Kidney epithelial cell (primary cell): ENCODE results near the gene CSTF3. TPM values are rescaled to one million over a fixed set of nuclear protein-coding genes. Genes with fewer than 3 reads are reported as not detected.

Experiments
- DNase-seq: peaks from one replicate; pipeline ENCODE4 v3.0.0-alpha.2; 2010; ENCODE audit warnings: low read depth
- H3K27me3 ChIP-seq: 2 replicates; pipeline ENCODE4 v1.6.0; 2011; ENCODE audit warnings: low read length; ENCODE audit not compliant: control insufficient read depth, insufficient read depth
- H3K36me3 ChIP-seq: 2 replicates; pipeline ENCODE4 v1.5.1; 2011; ENCODE audit warnings: low read length; ENCODE audit not compliant: control insufficient read depth, insufficient read depth
- H3K4me3 ChIP-seq: 2 replicates; pipeline ENCODE4 v1.5.1; 2011; ENCODE audit warnings: low read depth, mild to moderate bottlenecking, control low read depth, low read length
- total RNA-seq: library from RNA; depleted of rRNA; stranded (reverse); fragments of >200 nt; gene quantifications from 2 replicates; pipeline ENCODE4 v1.2.3, GENCODE V29; 2015
- TF ChIP-seq, protein P1 (sequence below): IDR thresholded peaks from 2 replicates; pipeline ENCODE4 v1.5.1; 2011; ENCODE audit warnings: mild to moderate bottlenecking, moderate library complexity, low read length, control low read depth, inconsistent platforms; ENCODE audit not compliant: insufficient read depth, poor library complexity, severe bottlenecking

CSTF3 gene
- total RNA-seq, 1 donor from 2014 or later, result 21.1 TPM

DNA sequence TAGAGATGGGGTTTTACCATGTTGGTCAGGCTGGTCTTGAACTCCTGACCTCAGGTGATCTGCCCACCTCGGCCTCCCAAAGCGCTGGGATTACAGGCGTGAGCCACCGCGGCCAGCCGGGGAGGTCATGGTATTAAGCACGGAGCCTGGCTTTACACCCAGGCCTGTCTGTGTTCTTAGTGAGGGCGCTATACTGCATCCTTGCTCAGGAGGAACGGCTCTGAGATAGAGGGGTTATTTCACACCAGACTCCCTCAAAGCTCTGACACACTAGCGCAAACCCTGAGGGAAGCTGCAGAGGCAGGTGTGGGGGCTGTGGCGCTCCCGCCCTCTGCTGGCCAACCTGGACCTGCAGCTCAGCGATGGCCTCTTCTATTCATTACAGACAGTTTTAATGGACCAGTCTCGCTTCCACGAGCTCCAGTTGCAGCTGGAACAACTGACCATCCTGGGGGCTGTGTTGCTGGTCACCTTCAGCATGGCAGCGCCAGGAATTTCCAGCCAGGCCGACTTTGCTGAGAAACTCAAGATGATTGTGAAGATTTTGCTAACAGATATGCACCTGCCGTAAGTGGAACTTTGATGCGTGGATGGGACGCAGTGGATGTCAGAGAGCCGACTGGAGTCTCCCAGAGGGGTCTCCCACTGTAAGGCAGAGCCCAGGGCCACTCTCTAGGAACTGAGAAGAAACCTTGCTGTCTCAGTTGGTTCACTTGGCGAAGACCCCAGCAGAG is 95.7 kb downstream of the CSTF3 start:
- Histone ChIP-seq H3K36me3 (peaks cover 2% of the 10 kb centered on the region), H3K27me3 (no peaks in the 10 kb centered on the region), H3K4me3 (no peak overlapping the region)
- TF ChIP-seq, protein P1, sequence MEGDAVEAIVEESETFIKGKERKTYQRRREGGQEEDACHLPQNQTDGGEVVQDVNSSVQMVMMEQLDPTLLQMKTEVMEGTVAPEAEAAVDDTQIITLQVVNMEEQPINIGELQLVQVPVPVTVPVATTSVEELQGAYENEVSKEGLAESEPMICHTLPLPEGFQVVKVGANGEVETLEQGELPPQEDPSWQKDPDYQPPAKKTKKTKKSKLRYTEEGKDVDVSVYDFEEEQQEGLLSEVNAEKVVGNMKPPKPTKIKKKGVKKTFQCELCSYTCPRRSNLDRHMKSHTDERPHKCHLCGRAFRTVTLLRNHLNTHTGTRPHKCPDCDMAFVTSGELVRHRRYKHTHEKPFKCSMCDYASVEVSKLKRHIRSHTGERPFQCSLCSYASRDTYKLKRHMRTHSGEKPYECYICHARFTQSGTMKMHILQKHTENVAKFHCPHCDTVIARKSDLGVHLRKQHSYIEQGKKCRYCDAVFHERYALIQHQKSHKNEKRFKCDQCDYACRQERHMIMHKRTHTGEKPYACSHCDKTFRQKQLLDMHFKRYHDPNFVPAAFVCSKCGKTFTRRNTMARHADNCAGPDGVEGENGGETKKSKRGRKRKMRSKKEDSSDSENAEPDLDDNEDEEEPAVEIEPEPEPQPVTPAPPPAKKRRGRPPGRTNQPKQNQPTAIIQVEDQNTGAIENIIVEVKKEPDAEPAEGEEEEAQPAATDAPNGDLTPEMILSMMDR, result peak; percentile 97
- DNase-seq, result peak; percentile 26

DNA sequence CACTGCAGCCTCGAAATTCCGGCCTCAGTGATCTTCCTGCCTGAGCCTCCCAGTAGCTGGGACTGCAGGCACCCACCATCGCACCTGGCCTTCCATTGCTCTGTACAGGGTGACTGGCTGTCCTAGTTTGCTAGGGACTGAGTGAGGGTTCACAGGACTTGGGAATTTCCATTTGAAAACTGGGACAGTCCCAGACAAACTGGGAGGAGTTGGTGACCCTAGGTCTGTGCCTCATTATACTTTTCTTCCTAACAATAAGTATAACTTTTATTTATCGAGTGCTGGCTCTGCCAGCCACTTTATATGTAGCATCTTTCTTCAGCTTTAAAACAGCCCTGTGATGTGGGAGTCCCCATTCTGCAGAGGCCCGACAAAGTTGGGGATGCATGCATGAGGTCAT is 96.4 kb downstream of the CSTF3 start:
- DNase-seq, result no peak
- H3K4me3 ChIP-seq, result no peak overlapping the region
- H3K36me3 ChIP-seq, result peaks cover 2% of the 10 kb centered on the region
- no peaks in the 10 kb centered on the region for H3K27me3 ChIP-seq
- TF ChIP-seq, protein P1, result no peak

DNA sequence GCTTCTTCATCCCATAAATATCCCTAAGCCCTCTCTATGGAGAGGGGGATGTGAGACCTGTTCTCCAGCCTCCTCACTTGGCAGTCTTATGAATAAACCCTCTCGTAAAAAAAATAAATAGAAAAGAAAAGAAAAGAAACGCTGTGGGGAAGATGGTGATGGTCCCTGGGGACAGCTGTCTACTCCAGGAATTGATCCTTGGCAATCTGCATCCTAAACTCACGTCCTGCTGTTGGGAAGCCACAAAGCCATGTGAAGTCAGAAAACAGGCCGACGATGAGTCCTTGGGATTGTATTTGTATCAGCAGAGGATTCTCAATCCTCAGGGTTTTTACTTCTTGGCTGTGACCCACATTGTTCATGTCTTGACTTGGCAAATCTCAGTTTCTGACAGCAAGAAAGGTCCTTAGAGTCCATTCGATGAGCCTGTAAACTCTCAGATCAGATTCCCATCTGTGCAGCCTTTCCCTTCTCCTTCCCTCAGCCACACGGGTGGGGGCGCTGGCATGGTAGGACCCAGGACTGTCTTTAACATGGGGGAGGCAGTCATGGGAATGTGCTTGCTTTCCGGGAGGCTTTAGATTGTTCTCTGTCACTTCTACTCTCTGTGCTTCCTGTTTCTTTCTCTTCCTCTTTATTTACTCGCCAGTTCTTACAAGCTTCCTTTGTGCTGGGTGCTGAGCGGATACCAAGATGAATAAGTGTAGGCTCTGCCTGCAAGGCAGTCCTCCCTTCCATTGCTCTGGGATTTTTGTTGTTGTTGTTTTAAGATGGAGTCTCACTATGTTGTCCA is 97.1 kb downstream of the CSTF3 start:
- H3K27me3 ChIP-seq, result no peaks in the 10 kb centered on the region
- no peak for DNase-seq
- no peak overlapping the region for H3K4me3 ChIP-seq
- TF ChIP-seq, protein P1, result no peak
- H3K36me3 ChIP-seq, result peaks cover 2% of the 10 kb centered on the region

DNA sequence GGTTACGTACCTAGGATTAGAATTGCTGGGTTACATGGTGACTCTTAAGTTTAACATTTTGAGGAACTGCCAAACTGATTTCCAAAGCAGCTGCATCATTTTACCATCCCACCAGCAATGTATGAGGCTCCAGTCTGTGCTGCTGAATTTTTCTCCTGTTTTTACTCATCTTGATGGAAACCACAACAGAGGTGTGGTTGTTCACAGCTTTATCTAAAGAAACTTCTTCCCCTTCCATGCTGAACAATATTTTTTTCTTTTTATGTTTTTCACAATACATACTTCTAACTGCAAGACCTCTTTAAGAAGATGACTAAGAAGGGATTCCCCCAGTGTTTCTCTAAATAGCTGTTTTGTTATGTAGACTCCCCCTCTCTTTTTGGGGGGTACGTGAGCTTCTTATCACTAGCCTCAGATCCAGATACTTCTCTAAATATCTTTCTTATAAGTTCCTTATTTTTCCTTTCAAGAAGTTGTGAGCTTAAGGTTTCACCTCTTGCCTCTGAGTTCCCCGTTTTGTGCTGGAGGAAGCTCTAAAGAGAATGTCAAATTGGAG is 97.9 kb downstream of the CSTF3 start:
- Histone ChIP-seq H3K36me3 (no peaks in the 10 kb centered on the region), H3K27me3 (no peaks in the 10 kb centered on the region), H3K4me3 (no peak overlapping the region)
- no peak for DNase-seq
- TF ChIP-seq, protein P1, result no peak

DNA sequence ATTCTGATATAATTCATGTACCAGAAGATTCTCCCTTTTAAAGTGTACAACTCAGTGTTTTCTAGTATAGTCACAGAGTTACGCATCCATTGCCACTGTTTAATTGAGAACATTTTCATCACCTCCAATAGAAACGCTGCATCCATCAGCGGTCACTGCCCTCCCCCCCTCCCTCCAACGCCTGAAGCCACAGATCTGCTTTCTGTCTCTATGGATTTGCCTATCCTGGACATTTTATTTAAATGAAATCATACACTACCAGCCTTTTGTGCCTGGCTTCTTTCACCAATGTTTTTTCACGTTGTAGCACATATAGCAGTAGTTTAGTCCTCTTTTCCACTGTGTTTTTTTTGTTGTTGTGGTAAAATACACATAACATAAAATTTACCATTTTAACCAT is 99.1 kb downstream of the CSTF3 start:
- no peaks in the 10 kb centered on the region for H3K36me3 ChIP-seq
- TF ChIP-seq, protein P1, result no peak
- DNase-seq, result no peak
- no peak overlapping the region for H3K4me3 ChIP-seq
- no peaks in the 10 kb centered on the region for H3K27me3 ChIP-seq
